Adrenal gland (tissue), 12 donors: Measurements from ENCODE around the gene CACNA1D. TPM values are rescaled to one million over a fixed set of nuclear protein-coding genes. Genes with fewer than 3 reads are reported as not detected.
A peak's percentile ranks its signal among the peaks of the same experiment; 100 is the strongest.

Experiments used
- DNase-seq, 7 donors: peaks; one replicate each; pipeline ENCODE4 v3.0.0-alpha.2; 2019 to 2020
- H3K27ac ChIP-seq, 5 donors: fragments of 200-600 bp; sonication (generic) in 4 of 5; 1 replicate in 3 of 5; 2 replicates in 2 of 5; pipeline versions ENCODE4 v1.5.1 to v1.8.0; 2016 to 2020; ENCODE audit warnings: mild to moderate bottlenecking in 1 of 5
- H3K27me3 ChIP-seq: fragments of 200-600 bp; 2 replicates; pipeline ENCODE4 v1.8.0; 2021
- H3K36me3 ChIP-seq, 2 donors: fragments of 200-600 bp; replicated peaks in 1 of 2; 1 replicate in 1 of 2; 2 replicates in 1 of 2; pipeline versions ENCODE4 v1.5.1 to v1.8.0; 2018 to 2022
- H3K4me1 ChIP-seq, 2 donors: fragments of 200-600 bp; replicated peaks in 1 of 2; 1 replicate in 1 of 2; 2 replicates in 1 of 2; pipeline versions ENCODE4 v1.5.1 to v1.8.0; 2018 to 2021
- H3K4me3 ChIP-seq, 4 donors: fragments of 200-600 bp; sonication (generic) in 3 of 4; one replicate each; pipeline ENCODE4 v1.5.1; 2016 to 2018
- H3K9me3 ChIP-seq, 3 donors: fragments of 200-600 bp; sonication (generic) in 1 of 3; replicated peaks in 1 of 3; 1 replicate in 2 of 3; 2 replicates in 1 of 3; pipeline versions ENCODE4 v1.5.1 to v1.8.0; 2016 to 2021
- POLR2A ChIP-seq, 2 donors: fragments of 450-650 bp; IDR thresholded peaks; one replicate each; pipeline ENCODE4 v1.6.1; 2017; ENCODE audit warnings: antibody characterized with exemption in 2 of 2, mild to moderate bottlenecking in 2 of 2, moderate library complexity in 1 of 2
- WGBS, 4 donors: extraction: QIAGEN DNeasy Blood & Tissue Kit in 2 of 4; methylation state at CpG; one replicate each; pipeline versions ENCODE4 v1.1.5 to v1.1.7; 2013 to 2017; 5-methylcytosine and 5-hydroxymethylcytosine counted together
- intact Hi-C, 2 donors: fragments of 100-400 bp; cut with DNase I; formaldehyde crosslinking; loops; one replicate each; pipeline versions ENCODE4 v1.14.1 to v1.15.0; 2022 to 2023
- polyA plus RNA-seq, 3 donors: library from polyadenylated mRNA; stranded (reverse); fragments of 200-250 nt in 2 of 3; fragments of 350-450 nt in 1 of 3; fragmentation: Illumina TruSeq in 1 of 3; extraction: RNeasy Lipid Tissue Mini Kit (QIAGEN cat#74804) in 1 of 3; gene quantifications; one replicate each; pipeline ENCODE4 v1.2.3, GENCODE V29; 2013 to 2014
- total RNA-seq, 9 donors: library from RNA; depleted of rRNA in 4 of 9; stranded (reverse); fragments of >200 nt in 4 of 9; fragments of 120-200 nt in 1 of 9; fragmentation: NEBNext Ultra II Directional in 1 of 9; extraction: Animal tissue kit (Norgen Biotek cat#: 25700) in 1 of 9; gene quantifications; one replicate each; pipeline versions ENCODE4 v1.1.0 to v1.2.4, GENCODE V29; 2013 to 2023
- TF ChIP-seq, protein P1 (sequence below), 6 experiments: fragments of 450-650 bp in 4 of 6; fragments of 200-600 bp in 2 of 6; sonication (generic) in 1 of 6; IDR thresholded peaks; 1 replicate in 5 of 6; 2 replicates in 1 of 6; pipeline versions ENCODE4 v1.5.1 to v1.8.0; 2016 to 2021; ENCODE audit warnings: antibody characterized with exemption in 6 of 6, mild to moderate bottlenecking in 2 of 6, moderate library complexity in 1 of 6
- donor health status: healthy with polysubstance abuse.
- donor health status: Bipolar disorder and iron deficiency.
- donor health status: DM: yes; HTN: yes; CAD: no.
- donor health status: DM: no; HTN: no; CAD: no.
- donor health status: DM: no; HTN: no; CAD: no.
- donor health status: DM: yes; HTN: yes; CAD: no.

The CACNA1D gene
- total and polyA plus RNA-seq, 12 donors = 25.8 to 111 (median 63.0) TPM

DNA sequence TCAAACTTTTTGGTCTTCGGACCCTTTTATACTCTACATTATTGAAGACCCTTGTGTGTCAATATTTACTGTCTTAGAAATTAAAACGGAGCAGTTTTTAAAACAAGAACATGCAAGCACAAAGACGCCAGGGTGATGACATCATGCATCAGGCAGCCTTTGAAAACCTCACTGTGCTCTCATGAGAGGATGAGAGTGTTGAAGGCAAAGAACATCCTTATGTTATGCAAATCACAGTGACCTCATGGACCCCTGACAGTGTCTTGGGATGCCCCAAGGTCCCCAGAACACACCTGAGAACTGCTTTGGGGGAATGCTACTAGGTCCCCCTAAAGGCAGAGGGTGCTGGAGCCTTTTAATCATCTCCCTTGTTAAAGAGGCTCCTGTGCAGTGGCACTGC lies 300.2 kb downstream of the CACNA1D start:
- Histone ChIP-seq H3K27me3 (no peaks in the 10 kb centered on the region), H3K4me1 (peaks cover 0 to 11% of the 10 kb centered on the region in 2 donors), H3K36me3 (no peaks in the 10 kb centered on the region), H3K9me3 (no peaks in the 10 kb centered on the region), H3K4me3 (no peak overlapping the region), H3K27ac (peak overlapping the region in 1 of 5 donors; percentile 21)
- DNase-seq = no peak
- TF ChIP-seq POLR2A (IDR thresholded peaks at IDR 0.05) = no peak
- TF ChIP-seq, protein P1, sequence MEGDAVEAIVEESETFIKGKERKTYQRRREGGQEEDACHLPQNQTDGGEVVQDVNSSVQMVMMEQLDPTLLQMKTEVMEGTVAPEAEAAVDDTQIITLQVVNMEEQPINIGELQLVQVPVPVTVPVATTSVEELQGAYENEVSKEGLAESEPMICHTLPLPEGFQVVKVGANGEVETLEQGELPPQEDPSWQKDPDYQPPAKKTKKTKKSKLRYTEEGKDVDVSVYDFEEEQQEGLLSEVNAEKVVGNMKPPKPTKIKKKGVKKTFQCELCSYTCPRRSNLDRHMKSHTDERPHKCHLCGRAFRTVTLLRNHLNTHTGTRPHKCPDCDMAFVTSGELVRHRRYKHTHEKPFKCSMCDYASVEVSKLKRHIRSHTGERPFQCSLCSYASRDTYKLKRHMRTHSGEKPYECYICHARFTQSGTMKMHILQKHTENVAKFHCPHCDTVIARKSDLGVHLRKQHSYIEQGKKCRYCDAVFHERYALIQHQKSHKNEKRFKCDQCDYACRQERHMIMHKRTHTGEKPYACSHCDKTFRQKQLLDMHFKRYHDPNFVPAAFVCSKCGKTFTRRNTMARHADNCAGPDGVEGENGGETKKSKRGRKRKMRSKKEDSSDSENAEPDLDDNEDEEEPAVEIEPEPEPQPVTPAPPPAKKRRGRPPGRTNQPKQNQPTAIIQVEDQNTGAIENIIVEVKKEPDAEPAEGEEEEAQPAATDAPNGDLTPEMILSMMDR (IDR thresholded peaks at IDR 0.05) = no peak
- 81 to 88% (median 85%) methylated on average over 3 of the region's 3 CpGs for WGBS, 4 donors
- intact Hi-C loops = no loop called here

GRCh38 chr3:53795176-53795575 lies 300.8 kb downstream of the CACNA1D start:
- TF ChIP-seq, protein P1 (IDR thresholded peaks at IDR 0.05) = no peak
- Histone ChIP-seq H3K4me3 (no peak overlapping the region), H3K36me3 (no peaks in the 10 kb centered on the region), H3K9me3 (no peaks in the 10 kb centered on the region), H3K4me1 (peaks cover 0 to 11% of the 10 kb centered on the region in 2 donors), H3K27ac (peak overlapping the region in 1 of 5 donors; percentile 34), H3K27me3 (no peaks in the 10 kb centered on the region)
- no peak for DNase-seq
- whole genome bisulfite sequencing, 4 donors = 17 to 48% (median 43%) methylated on average over 1 to 3 of the region's 3 CpGs
- intact Hi-C loops = no loop called here

DNA sequence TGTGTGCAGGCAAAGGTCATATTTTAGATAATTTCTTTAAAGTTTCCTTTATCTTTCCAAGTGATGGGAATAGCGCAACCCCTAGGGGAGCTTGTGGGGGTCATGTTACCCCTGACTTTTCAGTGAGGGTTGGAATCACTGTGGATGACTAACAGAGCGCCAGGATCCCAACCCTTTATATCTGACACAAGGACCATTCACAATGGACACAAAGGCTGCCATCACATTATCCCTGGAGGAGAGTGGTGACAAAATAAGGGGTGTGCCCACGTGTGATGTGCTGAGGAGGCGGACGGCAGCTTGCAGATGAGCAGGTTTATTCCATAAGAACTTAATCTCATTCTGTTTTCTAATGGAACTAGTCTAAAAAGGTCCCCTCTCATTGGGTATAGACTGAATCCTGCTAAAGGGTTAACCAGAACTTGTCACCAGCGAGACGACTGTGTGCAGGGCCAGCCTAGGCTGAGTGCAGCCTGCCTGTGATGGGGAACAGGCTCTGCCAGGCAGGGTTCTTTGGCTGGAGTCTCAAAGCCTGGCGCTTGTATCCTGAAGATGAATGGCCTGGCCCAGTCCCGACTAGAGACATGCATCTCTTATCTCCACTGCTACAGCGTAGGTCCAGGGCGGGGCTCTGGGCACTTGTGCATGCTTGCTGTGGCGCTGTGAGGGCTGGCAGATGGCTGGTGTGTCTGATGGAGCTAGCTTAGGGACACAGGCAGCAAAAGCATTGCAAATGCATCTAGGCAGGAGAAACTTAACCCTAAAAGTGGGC lies 301.6 kb downstream of the CACNA1D start:
- H3K9me3 ChIP-seq = no peaks in the 10 kb centered on the region
- DNase-seq = peak; percentile 75 to 96 (median 89)
- intact Hi-C loops = no loop called here
- H3K27me3 ChIP-seq = no peaks in the 10 kb centered on the region
- peaks cover 0 to 2% of the 10 kb centered on the region in 2 donors for H3K36me3 ChIP-seq
- H3K4me1 ChIP-seq = peaks cover 0 to 11% of the 10 kb centered on the region in 2 donors
- no peak overlapping the region for H3K4me3 ChIP-seq
- TF ChIP-seq, protein P1 (IDR thresholded peaks at IDR 0.05) = no peak
- no peak for TF ChIP-seq POLR2A (IDR thresholded peaks at IDR 0.05)
- H3K27ac ChIP-seq = peak overlapping the region in 1 of 5 donors; percentile 34
- WGBS, 4 donors = 50 to 57% (median 52%) methylated on average over 9 to 12 of the region's 12 CpGs

DNA sequence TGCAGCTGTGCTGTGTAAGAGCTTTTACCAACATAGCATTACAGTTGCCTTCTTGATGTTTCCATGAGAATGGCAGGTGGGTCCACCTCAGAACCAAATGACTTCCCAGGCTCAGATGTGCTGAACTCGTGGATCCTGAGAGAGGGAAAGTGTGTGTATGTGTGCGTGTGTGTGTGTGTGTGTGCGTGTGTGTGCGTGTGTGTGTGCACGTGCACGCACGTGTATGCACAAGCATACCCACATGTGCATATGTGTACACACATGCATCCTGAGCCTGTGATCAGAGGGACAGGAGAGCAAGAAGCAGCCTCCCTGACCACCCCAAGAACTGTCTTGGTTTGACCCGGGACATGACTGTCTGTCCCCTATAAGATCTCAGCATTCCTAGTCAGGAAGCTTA lies 303.7 kb downstream of the CACNA1D start:
- TF ChIP-seq, protein P1 (IDR thresholded peaks at IDR 0.05) = no peak
- TF ChIP-seq POLR2A (IDR thresholded peaks at IDR 0.05) = no peak
- 86 to 96% (median 90%) methylated on average over 8 of the region's 8 CpGs for WGBS, 4 donors
- peaks cover 0 to 11% of the 10 kb centered on the region in 2 donors for H3K4me1 ChIP-seq
- no peak overlapping the region for H3K4me3 ChIP-seq
- no peak overlapping the region for H3K27ac ChIP-seq
- peaks cover 0 to 9% of the 10 kb centered on the region in 2 donors for H3K36me3 ChIP-seq
- intact Hi-C loops = no loop called here
- no peaks in the 10 kb centered on the region for H3K9me3 ChIP-seq
- no peaks in the 10 kb centered on the region for H3K27me3 ChIP-seq
- DNase-seq = no peak
